ES-I3 (cell line): Measurements from ENCODE around the gene MVB12B.

Source experiments
- H3K36me3 ChIP-seq: 2 replicates; pipeline ENCODE4 v1.6.1; 2013; ENCODE audit warnings: mild to moderate bottlenecking, low read length, control low read depth, moderate library complexity; ENCODE audit not compliant: insufficient read depth
- H3K4me1 ChIP-seq: 2 replicates; pipeline ENCODE4 v1.6.1; 2013; ENCODE audit warnings: mild to moderate bottlenecking, control low read depth, low read length; ENCODE audit not compliant: insufficient read depth
- H3K9ac ChIP-seq: 2 replicates; pipeline ENCODE4 v1.6.1; 2013; ENCODE audit warnings: low read depth, mild to moderate bottlenecking, low read length, moderate library complexity
- H3K9me3 ChIP-seq: 2 replicates; pipeline ENCODE4 v1.6.1; 2013; ENCODE audit warnings: mild to moderate bottlenecking, low read length, moderate library complexity; ENCODE audit not compliant: control insufficient read depth, insufficient read depth

MVB12B gene

GRCh38 chr9:126331964-126332748 lies 5.5 kb downstream of the MVB12B start:
- peaks cover 3% of the 10 kb centered on the region; the same call in 1 of the 2 replicates for H3K4me1 ChIP-seq
- no peak overlapping the region for H3K9ac ChIP-seq

GRCh38 chr9:126334721-126335621 lies 8.3 kb downstream of the MVB12B start:
- H3K9ac ChIP-seq: no peak overlapping the region
- H3K9me3 ChIP-seq: no peaks in the 10 kb centered on the region
- no peaks in the 10 kb centered on the region for H3K36me3 ChIP-seq
- H3K4me1 ChIP-seq: 0 out of 2 replicates have a peak, but pooled peaks cover 17% of the 10 kb centered on the region

More at GRCh38 chr9:126331964-126332748, 5.5 kb downstream of the MVB12B start:
- no peaks in the 10 kb centered on the region for H3K36me3 ChIP-seq
- H3K9me3 ChIP-seq: no peaks in the 10 kb centered on the region

GRCh38 chr9:126335837-126336735 lies 9.5 kb downstream of the MVB12B start:
- Histone ChIP-seq H3K9ac (no peak overlapping the region), H3K36me3 (no peaks in the 10 kb centered on the region), H3K4me1 (0 out of 2 replicates have a peak, but pooled peaks cover 17% of the 10 kb centered on the region), H3K9me3 (no peaks in the 10 kb centered on the region)

DNA sequence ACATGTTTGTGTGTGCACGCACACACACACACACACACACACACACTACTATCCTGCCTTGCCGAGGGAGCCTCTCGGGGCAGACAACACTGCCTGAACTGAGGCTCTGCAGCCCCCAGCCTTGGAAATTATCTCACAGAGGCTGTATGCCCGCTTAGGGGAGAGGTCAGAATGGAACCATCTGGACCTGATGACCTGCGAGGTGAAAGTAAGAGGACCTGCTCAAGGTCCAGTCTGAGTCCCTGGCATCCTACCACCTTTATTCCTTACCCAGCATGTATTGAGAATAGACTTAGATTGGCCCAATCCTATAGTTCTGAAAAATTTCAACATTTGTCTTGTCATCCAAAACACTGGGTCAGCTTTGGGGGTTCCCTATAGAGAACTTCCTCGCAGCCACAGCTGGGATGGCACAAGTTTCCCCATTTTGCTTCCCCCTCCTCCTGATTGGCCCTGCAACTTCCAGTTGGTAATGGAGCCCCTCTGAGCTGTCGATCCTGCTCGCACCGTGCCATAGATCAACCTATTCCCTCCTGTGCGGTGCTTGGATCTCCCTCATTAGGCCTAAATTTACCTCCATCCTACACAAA lies 10.2 kb downstream of the MVB12B start:
- H3K4me1 ChIP-seq: peaks cover 23% of the 10 kb centered on the region; the same call in 1 of the 2 replicates
- no peaks in the 10 kb centered on the region for H3K36me3 ChIP-seq
- H3K9me3 ChIP-seq: no peaks in the 10 kb centered on the region
- no peak overlapping the region for H3K9ac ChIP-seq

DNA sequence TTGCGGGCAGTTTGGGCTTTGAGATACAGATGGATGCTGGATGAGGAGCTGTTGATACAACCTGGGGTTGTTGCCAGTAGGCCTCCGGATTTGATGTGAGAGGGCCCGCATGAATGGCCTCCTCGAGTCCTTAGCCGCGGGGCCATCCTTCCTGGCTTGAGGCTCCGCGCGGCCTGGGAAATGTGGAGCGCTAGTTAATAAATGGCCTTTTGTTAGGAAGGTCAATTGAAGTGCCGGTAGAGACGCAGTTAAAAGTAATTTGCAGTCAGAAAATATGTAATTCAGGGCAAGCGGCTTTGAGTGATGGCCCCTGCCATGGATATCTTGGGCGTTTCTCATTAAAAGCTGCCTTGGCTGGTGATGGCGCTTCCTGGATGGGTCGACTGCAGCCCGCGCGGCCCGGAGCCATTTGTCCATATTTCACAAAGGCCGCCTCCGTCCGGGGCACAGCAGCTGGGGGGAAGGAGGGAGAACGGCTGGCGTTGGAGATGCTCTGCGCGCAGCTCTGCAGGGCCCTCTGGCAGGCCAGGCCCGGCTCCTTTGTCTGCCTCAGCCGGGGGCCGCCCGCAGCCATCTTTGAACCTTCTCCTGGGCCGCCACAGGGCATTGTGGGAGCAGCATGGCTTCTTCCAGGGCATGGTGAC lies 11.2 kb downstream of the MVB12B start:
- no peaks in the 10 kb centered on the region for H3K36me3 ChIP-seq
- peaks cover 19% of the 10 kb centered on the region; the same call in 1 of the 2 replicates for H3K4me1 ChIP-seq
- no peak overlapping the region for H3K9ac ChIP-seq
- no peaks in the 10 kb centered on the region for H3K9me3 ChIP-seq

GRCh38 chr9:126338945-126339344 lies 12.3 kb downstream of the MVB12B start:
- Histone ChIP-seq H3K9me3 (no peaks in the 10 kb centered on the region), H3K9ac (no peak overlapping the region), H3K4me1 (peaks cover 19% of the 10 kb centered on the region; the same call in 1 of the 2 replicates), H3K36me3 (no peaks in the 10 kb centered on the region)

DNA sequence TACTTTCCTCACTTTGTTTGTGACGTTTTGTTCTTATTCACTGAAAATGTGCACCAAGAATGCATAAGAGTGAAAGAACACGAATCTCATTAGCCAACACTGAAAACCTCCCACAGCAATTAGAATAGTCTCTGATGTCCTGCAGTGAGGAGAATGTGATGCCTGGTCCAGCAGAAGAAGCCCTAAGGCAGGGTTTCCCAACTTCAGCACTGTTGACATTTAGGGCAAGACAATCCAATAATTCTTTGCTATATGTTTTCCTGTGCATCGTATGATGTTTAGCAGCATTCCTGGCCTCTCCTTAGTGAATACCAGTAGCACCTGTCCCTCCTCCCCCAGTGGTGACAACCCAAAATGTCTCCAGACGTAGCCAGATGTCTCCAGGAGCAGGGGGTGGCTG lies 14.8 kb downstream of the MVB12B start:
- Histone ChIP-seq H3K9ac (no peak overlapping the region), H3K9me3 (no peaks in the 10 kb centered on the region), H3K36me3 (no peaks in the 10 kb centered on the region), H3K4me1 (peaks cover 19% of the 10 kb centered on the region; the same call in 1 of the 2 replicates)

- no peaks in the 10 kb centered on the region for H3K9me3 ChIP-seq
- H3K9ac ChIP-seq: no peak overlapping the region
- no peaks in the 10 kb centered on the region for H3K36me3 ChIP-seq
- H3K4me1 ChIP-seq: peaks cover 19% of the 10 kb centered on the region; the same call in 1 of the 2 replicates
Observed at GRCh38 chr9:126341902-126342301, 15.3 kb downstream of the MVB12B start.

- Histone ChIP-seq H3K9me3 (no peaks in the 10 kb centered on the region), H3K36me3 (no peaks in the 10 kb centered on the region), H3K9ac (no peak overlapping the region), H3K4me1 (peaks cover 20% of the 10 kb centered on the region; the same call in 1 of the 2 replicates)
Observed at GRCh38 chr9:126342621-126343031, 16.0 kb downstream of the MVB12B start.

GRCh38 chr9:126343271-126343700 lies 16.7 kb downstream of the MVB12B start:
- H3K4me1 ChIP-seq: peaks cover 26% of the 10 kb centered on the region
- H3K36me3 ChIP-seq: no peaks in the 10 kb centered on the region
- no peaks in the 10 kb centered on the region for H3K9me3 ChIP-seq
- no peak overlapping the region for H3K9ac ChIP-seq

DNA sequence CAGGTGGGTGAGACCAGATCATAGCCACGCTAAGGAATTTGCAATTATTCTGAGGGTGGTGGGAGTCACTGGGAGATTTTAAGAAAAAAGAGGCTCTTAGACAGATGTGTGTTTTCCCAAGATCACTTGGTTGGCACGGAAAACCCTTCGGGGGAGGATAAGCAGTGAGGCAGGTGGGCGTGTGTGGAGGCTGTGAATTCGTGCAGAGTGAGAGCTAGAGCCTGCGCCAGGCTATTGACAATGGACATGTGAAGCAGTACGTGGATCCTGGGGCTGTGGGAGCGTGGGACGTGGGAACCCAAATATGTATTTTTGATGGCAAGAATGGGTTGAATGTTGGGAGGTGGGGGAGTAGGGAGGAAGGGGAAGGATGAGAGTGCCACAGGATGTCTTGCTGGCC lies 19.4 kb downstream of the MVB12B start:
- no peak overlapping the region for H3K9ac ChIP-seq
- peaks cover 23% of the 10 kb centered on the region for H3K4me1 ChIP-seq
- H3K9me3 ChIP-seq: no peaks in the 10 kb centered on the region
- H3K36me3 ChIP-seq: no peaks in the 10 kb centered on the region

DNA sequence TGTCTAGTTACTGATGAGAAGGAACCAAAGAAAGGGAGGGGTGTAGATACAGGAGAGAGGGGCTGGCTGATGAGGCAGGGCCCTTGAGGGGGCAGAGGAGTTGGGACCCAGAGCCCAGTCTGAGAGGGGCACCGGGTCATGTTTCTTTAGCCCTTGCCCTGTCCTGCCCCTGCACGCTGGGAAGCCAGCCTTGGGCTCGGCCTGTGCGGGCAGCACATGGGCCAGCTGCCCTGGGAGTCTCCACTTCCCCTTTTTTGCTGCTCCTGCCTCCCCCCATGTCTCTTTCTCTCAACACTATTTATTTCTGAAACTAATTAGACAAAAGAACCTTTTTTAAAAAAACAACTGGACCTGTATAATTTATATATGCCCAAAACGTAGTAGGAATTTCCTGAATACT lies 20.5 kb downstream of the MVB12B start:
- Histone ChIP-seq H3K9ac (no peak overlapping the region), H3K36me3 (no peaks in the 10 kb centered on the region), H3K9me3 (no peaks in the 10 kb centered on the region), H3K4me1 (peaks cover 17% of the 10 kb centered on the region)
